ENCODE data around the gene TCP11X2. TPM values are rescaled to one million over a fixed set of nuclear protein-coding genes. Genes with fewer than 3 reads are reported as not detected.
A peak's percentile ranks its signal among the peaks of the same experiment; 100 is the strongest.
"Not testable (repeated sequence)": the region's sequence is repeated elsewhere in the genome, so short reads cannot be mapped to it uniquely, and the experiment has no call there.

TCP11X2 gene
- total RNA-seq (2014; rRNA removed; shearing (Covaris generic)) = 0.07 and 0.35 TPM in 2 replicates

DNA sequence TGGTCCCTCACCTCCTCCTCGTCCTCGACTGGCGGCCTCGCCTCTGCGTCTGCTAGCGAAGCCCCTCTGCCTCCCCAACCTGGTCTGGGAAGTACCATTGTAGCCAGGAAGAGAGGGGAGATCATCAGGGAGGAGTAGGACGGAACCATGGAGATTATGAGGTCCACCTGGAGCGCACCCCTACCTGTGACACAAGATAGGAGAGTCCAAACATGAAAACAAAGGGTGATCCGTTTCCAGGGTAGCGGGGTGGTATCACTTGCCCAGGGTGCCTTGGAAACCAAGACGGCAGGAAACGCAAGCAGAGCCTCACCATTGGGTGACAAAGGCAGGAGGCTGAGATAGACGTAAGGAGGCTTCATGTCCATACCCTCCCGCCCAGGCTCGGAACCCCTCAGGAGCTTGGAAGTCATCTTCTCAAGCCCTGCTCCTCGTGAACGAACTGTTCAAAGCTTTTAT, at the start of gene TCP11X2:
Gene TCP11X2 (minus strand): TSS at position 51 of the 459 bp plus-strand sequence.
- not testable (repeated sequence) for H3K36me3 ChIP-seq (replicated peaks; ENCODE audit: control insufficient read depth, insufficient read depth, low read length); H3K4me3 ChIP-seq (ENCODE audit: insufficient read depth, low read depth, low read length); DNase-seq; H3K27me3 ChIP-seq (ENCODE audit: control insufficient read depth, insufficient read depth, low read length)

DNA sequence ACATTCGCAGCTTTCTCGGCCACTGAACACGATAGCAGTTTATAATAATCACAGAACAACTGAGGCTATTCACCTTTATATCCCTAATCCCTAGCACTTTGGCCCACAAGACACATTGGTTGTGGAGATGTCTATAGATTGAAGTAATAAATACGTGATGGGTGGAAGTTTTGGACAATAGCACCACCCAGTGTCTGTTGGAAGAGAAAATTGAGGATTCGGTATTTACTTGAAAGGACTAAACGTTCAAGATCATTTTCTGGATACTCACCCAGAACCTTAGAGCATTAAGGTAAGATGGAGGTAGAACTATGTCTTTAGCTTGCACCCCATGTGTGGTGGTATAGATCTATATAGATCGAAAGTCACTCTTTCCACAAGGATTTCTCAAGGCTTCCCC, 45.7 kb upstream of the TCP11X2 start:
- no peak overlapping the region for H3K4me3 ChIP-seq (ENCODE audit: insufficient read depth, low read depth, low read length)
- H3K36me3 ChIP-seq (replicated peaks; ENCODE audit: control insufficient read depth, insufficient read depth, low read length) = no peaks in the 10 kb centered on the region
- DNase-seq = peak; percentile 7

DNA sequence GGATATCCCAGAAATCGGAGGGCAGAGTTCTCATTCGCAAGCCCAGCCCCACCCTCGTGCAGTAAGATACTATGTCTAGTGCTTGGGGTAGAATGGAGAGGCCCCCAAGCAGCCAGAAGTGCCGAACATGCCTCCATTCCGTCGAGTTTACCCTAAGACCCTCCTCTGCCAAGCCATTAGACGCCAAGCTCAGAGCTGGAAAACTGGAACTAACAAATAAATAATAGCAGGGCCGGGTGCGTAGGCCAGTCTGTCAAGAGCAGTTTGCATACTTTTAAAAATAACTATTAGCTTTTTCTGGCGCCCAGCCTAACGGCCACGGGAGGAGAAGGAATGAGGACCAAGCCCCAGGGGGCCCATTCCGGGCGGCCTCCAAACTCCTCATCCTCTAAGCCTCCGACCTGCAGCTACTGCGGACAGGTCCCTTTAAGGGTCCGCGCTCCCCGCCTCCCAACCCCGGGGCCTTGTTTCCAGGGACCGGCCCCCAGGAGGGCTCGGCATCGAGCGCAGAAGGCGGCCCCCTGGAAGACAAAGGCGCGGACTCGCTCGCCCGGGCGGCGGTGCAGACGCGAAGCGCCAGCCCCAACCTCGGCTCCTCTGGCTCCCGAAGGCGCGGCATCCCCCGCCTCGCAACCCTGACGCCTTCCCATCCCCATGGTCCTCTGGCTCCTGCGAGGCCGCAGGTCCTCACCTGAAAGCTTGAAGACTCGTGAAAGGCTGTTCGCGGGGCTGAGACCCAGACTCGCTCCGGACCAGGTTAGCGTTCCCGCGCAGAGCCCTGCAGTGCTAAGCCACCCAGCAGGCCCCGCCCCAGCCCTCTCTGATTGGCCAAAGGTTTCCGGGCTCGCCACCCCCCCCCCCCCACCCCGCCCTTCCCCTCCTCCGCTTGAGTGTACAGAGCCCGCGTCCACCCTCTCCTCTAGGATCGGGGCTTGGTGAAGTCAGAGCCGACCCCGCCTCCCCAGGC, 44.6 kb upstream of the TCP11X2 start, which contains the start of gene TMSB15A:
Gene TMSB15A (minus strand): TSS at position 765 of the 967 bp plus-strand sequence.
- peak; percentile 84 for DNase-seq
- H3K36me3 ChIP-seq (replicated peaks; ENCODE audit: control insufficient read depth, insufficient read depth, low read length) = no peaks in the 10 kb centered on the region
- peak within 1 kb of the TSS; percentile 57 for H3K4me3 ChIP-seq (ENCODE audit: insufficient read depth, low read depth, low read length)
- H3K27me3 ChIP-seq (ENCODE audit: control insufficient read depth, insufficient read depth, low read length) = peaks cover 5% of the 10 kb centered on the region; the same call in 1 of the 2 replicates

More for the DNA sequence above, 45.7 kb upstream of the TCP11X2 start:
- H3K27me3 ChIP-seq (ENCODE audit: control insufficient read depth, insufficient read depth, low read length) = peaks cover 5% of the 10 kb centered on the region; the same call in 1 of the 2 replicates

DNA sequence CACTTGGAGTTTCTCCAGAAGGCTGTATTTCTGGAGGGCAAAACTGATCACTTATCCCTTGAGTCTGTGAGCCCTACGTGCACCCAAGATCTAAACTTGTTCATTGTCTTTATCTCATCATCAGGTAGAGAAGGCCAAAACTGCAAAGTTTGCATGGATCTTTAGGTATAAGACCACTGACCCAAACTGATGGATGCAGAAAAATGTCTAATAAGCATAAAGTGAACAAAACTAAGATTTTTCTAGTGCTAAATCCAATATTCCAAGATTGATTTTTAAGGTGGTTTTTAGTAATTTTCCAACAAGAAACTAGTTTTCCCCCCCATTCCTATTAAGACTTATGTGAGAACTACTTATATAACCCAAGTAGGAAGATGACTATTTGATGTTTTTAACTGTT, 42.9 kb upstream of the TCP11X2 start:
- H3K36me3 ChIP-seq (replicated peaks; ENCODE audit: control insufficient read depth, insufficient read depth, low read length) = no peaks in the 10 kb centered on the region
- no peak overlapping the region for H3K4me3 ChIP-seq (ENCODE audit: insufficient read depth, low read depth, low read length)
- H3K27me3 ChIP-seq (ENCODE audit: control insufficient read depth, insufficient read depth, low read length) = peaks cover 5% of the 10 kb centered on the region; the same call in 1 of the 2 replicates
- no peak for DNase-seq

DNA sequence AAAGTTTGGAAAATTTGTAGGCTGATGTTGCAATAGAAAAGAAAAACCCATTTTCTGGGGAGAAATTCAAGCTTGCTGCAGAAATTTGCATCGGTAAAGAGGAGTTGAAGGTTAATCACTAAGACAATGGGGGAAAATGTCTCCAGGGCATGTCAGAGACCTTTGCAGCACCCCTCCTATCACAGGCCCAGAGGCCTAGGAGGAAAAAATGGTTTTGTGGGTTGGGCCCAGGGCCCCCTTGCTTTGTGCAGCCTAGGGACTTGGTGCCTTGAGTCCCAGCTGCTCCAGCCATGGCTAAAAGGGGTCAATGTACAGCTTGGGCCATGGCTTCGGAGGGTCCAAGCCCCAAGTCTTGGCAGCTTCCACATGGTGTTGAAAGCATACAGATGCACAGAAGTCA, 27.1 kb upstream of the TCP11X2 start:
- Histone ChIP-seq H3K27me3 (ENCODE audit: control insufficient read depth, insufficient read depth, low read length) (no peaks in the 10 kb centered on the region), H3K4me3 (ENCODE audit: insufficient read depth, low read depth, low read length) (no peak overlapping the region), H3K36me3 (replicated peaks; ENCODE audit: control insufficient read depth, insufficient read depth, low read length) (no peaks in the 10 kb centered on the region)
- no peak for DNase-seq

DNA sequence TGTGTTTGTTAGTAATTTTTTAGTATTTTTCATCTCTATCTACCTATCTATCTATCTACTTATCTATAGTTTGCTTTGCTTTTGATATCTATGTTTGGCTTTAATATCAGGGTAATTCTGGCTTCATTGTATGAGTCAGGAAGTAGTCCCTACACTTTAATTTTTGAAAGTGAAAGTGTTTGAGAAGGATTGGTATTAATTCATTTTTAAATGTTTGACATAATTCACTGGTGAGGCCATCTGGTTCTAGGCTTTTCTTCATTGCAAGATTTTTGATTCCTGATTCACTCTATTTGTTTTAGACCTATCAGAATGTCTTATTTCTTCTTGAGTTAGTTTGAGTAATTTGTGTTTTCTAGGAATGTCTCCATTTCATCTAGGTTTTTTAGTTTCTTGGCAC, 20.2 kb upstream of the TCP11X2 start:
- no peaks in the 10 kb centered on the region for H3K27me3 ChIP-seq (ENCODE audit: control insufficient read depth, insufficient read depth, low read length)
- no peaks in the 10 kb centered on the region for H3K36me3 ChIP-seq (replicated peaks; ENCODE audit: control insufficient read depth, insufficient read depth, low read length)
- DNase-seq = no peak
- no peak overlapping the region for H3K4me3 ChIP-seq (ENCODE audit: insufficient read depth, low read depth, low read length)

DNA sequence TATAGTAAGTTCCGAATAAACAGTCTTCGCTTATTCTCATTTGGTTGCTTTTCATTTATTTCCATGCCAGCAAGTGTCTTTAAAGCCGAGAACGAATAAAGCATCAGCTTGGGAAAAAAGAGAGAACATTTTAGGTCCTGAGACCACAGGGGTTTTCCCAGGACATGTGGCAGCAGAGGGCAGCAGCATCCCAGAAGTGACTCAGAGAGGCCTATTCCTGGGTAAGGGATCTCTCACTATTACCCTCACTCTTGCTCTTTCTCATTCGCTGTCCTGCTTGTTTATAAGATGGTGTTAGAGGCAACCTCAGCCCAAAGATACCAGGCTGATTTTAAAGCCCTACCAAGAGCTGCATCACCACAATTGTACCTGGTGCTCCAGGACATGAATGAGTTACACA, 7.2 kb upstream of the TCP11X2 start:
- not testable (repeated sequence) for H3K36me3 ChIP-seq (replicated peaks; ENCODE audit: control insufficient read depth, insufficient read depth, low read length); H3K27me3 ChIP-seq (ENCODE audit: control insufficient read depth, insufficient read depth, low read length); DNase-seq; H3K4me3 ChIP-seq (ENCODE audit: insufficient read depth, low read depth, low read length)

DNA sequence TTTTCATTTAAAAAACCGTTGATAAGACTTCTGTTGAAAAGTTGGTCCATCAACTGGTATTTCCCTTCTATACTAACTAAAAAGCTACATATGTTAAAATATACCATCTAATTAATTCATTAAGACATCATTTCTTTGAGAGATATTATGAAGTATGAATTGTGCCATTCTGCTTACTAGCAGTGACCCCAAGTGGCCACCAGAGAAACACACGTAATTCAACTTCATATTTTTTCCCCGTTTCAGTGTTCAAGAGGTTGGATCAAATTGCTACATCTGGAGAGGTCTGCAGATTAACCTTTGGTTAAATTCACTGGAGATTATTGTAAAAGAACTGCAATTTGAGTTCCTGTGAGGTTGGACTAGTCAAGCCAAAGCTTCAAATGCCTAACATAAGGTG, 1.4 kb downstream of the TCP11X2 start:
- H3K27me3 ChIP-seq (ENCODE audit: control insufficient read depth, insufficient read depth, low read length); H3K36me3 ChIP-seq (replicated peaks; ENCODE audit: control insufficient read depth, insufficient read depth, low read length); H3K4me3 ChIP-seq (ENCODE audit: insufficient read depth, low read depth, low read length); DNase-seq: not testable (repeated sequence)

DNA sequence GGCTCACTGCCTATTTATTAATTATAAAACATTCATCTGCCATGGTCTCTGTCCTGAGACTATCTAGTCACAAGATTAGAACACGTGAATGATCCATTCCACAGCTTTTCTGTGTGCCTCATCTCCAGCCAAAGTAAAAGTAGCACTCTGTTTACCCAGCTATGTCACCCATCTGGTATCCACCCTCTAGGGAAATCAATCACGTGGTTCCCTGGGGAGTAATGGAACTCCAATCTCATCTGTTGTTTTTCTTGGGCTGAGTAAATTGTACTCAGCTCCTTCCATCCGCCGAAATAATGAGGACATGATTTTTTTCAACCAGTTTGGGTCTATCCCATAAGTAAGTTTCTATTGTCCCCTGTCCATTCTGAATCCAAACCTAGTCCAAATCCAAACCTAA, 13.0 kb downstream of the TCP11X2 start:
- H3K4me3 ChIP-seq (ENCODE audit: insufficient read depth, low read depth, low read length); DNase-seq; H3K36me3 ChIP-seq (replicated peaks; ENCODE audit: control insufficient read depth, insufficient read depth, low read length); H3K27me3 ChIP-seq (ENCODE audit: control insufficient read depth, insufficient read depth, low read length): not testable (repeated sequence)

DNA sequence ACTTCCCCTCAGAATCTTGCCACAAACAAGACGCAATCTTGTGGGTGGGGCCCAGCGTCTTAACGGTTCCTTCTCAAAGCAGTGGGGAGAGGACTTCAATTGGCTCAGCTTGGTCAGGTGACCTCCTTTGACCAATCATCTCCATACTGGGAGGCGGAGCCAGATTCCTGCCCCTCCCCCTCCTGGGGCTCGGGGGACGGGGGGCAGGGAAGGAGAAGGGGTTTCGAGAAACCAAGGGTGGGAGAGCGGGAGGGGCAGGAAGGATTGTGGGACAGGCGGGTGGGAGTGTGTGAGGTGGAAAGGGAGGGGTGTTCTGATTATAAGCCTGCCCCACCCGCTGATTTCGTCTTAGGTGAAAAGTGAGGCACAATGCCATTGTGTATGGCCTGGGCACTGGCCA, 31.7 kb downstream of the TCP11X2 start, which contains the start of gene NXF2B:
Gene NXF2B (minus strand): TSS at position 101 of the 400 bp plus-strand sequence. CDS start 59,972 bp downstream, outside the sequence.
- H3K36me3 ChIP-seq (replicated peaks; ENCODE audit: control insufficient read depth, insufficient read depth, low read length); DNase-seq; H3K27me3 ChIP-seq (ENCODE audit: control insufficient read depth, insufficient read depth, low read length); H3K4me3 ChIP-seq (ENCODE audit: insufficient read depth, low read depth, low read length): not testable (repeated sequence)

DNA sequence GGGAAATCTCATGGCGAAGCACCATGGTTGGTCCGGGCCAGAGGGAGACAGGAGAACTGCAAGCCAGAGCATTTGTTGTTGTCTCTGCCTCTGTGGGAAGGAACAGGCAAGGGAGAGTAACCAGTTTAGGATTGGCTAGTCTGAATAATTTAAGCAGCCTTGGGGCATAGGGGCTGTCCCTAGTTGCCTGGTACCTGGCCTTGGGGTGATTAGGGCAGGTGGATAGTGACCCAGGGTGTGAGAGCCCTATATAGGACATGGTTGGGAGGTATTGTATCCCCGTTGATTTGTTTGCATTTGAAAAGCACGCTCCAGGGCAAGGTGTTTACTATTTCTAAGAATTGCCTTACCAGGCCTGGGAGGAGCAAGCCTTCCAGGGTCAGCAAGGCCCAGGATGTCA, 57.1 kb downstream of the TCP11X2 start:
- DNase-seq; H3K27me3 ChIP-seq (ENCODE audit: control insufficient read depth, insufficient read depth, low read length): not testable (repeated sequence)

More for the DNA sequence above, 57.1 kb downstream of the TCP11X2 start:
- not testable (repeated sequence) for H3K4me3 ChIP-seq (ENCODE audit: insufficient read depth, low read depth, low read length); H3K36me3 ChIP-seq (replicated peaks; ENCODE audit: control insufficient read depth, insufficient read depth, low read length)

Other genes with a start within 250 kb of the TCP11X2 start
- gene NXF2, start 224.6 kb downstream of the TCP11X2 start, total RNA-seq (2014; rRNA removed; shearing (Covaris generic)) = 0.11 TPM in 1 of 2 replicates, not detected in the other
- gene NXF2B, start 31.8 kb downstream of the TCP11X2 start, total RNA-seq (2014; rRNA removed; shearing (Covaris generic)) = 0.11 and 0.45 TPM in 2 replicates
- 34.8 and 48.6 TPM in 2 replicates for gene TMSB15A, start 44.9 kb upstream of the TCP11X2 start, total RNA-seq (2014; rRNA removed; shearing (Covaris generic))
- 17.5 and 24.5 TPM in 2 replicates for gene ARMCX5, start 127.7 kb upstream of the TCP11X2 start, total RNA-seq (2014; rRNA removed; shearing (Covaris generic))
- 1.3 and 2.1 TPM in 2 replicates for gene GPRASP1, start 179.7 kb upstream of the TCP11X2 start, total RNA-seq (2014; rRNA removed; shearing (Covaris generic))
- gene GPRASP2, start 240.6 kb upstream of the TCP11X2 start, total RNA-seq (2014; rRNA removed; shearing (Covaris generic)) = 16.8 and 20.8 TPM in 2 replicates
- gene GPRASP3, start 248.9 kb upstream of the TCP11X2 start, total RNA-seq (2014; rRNA removed; shearing (Covaris generic)) = 5.3 and 8.2 TPM in 2 replicates